ENCODE measurements around the gene RHOF. TPM values are rescaled to one million over a fixed set of nuclear protein-coding genes. Genes with fewer than 3 reads are reported as not detected.

The RHOF gene
- total RNA-seq, 4 donors from 2014 or later = 5.1 to 27.6 (median 13.1) TPM

- intact Hi-C loops (cut with DNase I; ENCODE audit: low total_unique reads) = no loop called here
- Histone ChIP-seq H3K4me3 (no peak overlapping the region), H3K9me3 (no peaks in the 10 kb centered on the region), H3K27ac (peak overlapping the region; percentile 100), H3K27me3 (no peaks in the 10 kb centered on the region), H3K4me1 (peaks cover 33 to 49% of the 10 kb centered on the region in 2 donors), H3K36me3 (no peaks in the 10 kb centered on the region)
- TF ChIP-seq POLR2A (IDR thresholded peaks at IDR 0.05) = peak in 1 of 2 donors; percentile 12
- no peak for TF ChIP-seq CTCF (IDR thresholded peaks at IDR 0.05)
- peak; percentile 71 to 77 for DNase-seq
Measured at GRCh38 chr12:121797937-121798786, 4.7 kb upstream of the RHOF start.

- H3K27ac ChIP-seq = peak overlapping the region; percentile 100
- H3K27me3 ChIP-seq = no peaks in the 10 kb centered on the region
- peaks cover 33 to 49% of the 10 kb centered on the region in 2 donors for H3K4me1 ChIP-seq
- DNase-seq = peak; percentile 90 to 91
- H3K9me3 ChIP-seq = no peaks in the 10 kb centered on the region
- H3K36me3 ChIP-seq = no peaks in the 10 kb centered on the region
- peak overlapping the region in 1 of 2 donors; percentile 16 for H3K4me3 ChIP-seq
- peak; percentile 47 to 53 (median 51) for TF ChIP-seq CTCF (IDR thresholded peaks at IDR 0.05)
- TF ChIP-seq POLR2A (IDR thresholded peaks at IDR 0.05) = peak; percentile 37 to 46
- intact Hi-C loops (cut with DNase I; ENCODE audit: low total_unique reads) = no loop called here
Measured at GRCh38 chr12:121796855-121797751, 3.6 kb upstream of the RHOF start.

- peak; percentile 90 to 92 for DNase-seq
- peak overlapping the region in 1 of 2 donors; percentile 42 for H3K4me3 ChIP-seq
Measured at GRCh38 chr12:121795034-121795968, 1.8 kb upstream of the RHOF start.

More at GRCh38 chr12:121795034-121795968, 1.8 kb upstream of the RHOF start:
- TF ChIP-seq POLR2A (IDR thresholded peaks at IDR 0.05) (no peak), CTCF (IDR thresholded peaks at IDR 0.05) (peak; percentile 97 to 98 (median 98))
- intact Hi-C loops (cut with DNase I; ENCODE audit: low total_unique reads) = loop anchor here (1.0 kb wide), 1 partner anchor 17 kb away; no protein-coding TSS in a partner anchor
- H3K4me1 ChIP-seq = peaks cover 33 to 49% of the 10 kb centered on the region in 2 donors
- H3K27ac ChIP-seq = peak overlapping the region; percentile 100
- no peaks in the 10 kb centered on the region for H3K9me3 ChIP-seq
- no peaks in the 10 kb centered on the region for H3K36me3 ChIP-seq
- H3K27me3 ChIP-seq = no peaks in the 10 kb centered on the region
